Umbilical cord (tissue), 2 donors: ENCODE data around the gene MACROD2. TPM values are rescaled to one million over a fixed set of nuclear protein-coding genes. Genes with fewer than 3 reads are reported as not detected.
"Not testable (repeated sequence)": the region's sequence is repeated elsewhere in the genome, so short reads cannot be mapped to it uniquely, and the experiment has no call there.

Experiments used
- DNase-seq: peaks from one replicate; pipeline ENCODE4 v3.0.0-alpha.2; 2015; ENCODE audit warnings: low spot score
- total RNA-seq: library from RNA; depleted of rRNA; stranded (reverse); fragments of >200 nt; gene quantifications from one replicate; pipeline ENCODE4 v1.2.3, GENCODE V29; 2014; ENCODE audit warnings: low replicate concordance; ENCODE audit not compliant: insufficient read depth

The MACROD2 gene
- total RNA-seq, 1 donor from 2014 or later = 69.6 TPM

DNA sequence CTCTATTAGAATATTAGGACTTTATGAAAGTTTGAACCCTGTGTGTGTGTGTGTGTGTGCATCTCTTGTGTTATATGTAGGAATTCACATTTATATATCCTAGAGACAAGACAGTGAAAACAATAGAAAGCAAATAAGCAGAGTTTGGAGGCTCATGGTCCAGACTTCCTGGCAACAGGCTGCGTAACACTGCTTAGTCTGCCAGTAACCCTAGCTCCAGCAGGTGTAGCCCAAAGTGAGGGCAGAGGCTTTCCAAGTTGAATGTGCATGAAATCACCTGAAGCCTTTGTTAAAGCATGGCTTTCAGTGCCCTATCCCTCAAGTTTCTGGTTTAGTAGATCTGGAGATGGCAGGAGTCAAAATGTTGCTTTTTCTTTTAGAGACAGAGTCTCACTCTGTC lies 2008.0 kb downstream of the MACROD2 start:
- no peak for DNase-seq

- DNase-seq = no peak
Observed at GRCh38 chr20:16004108-16004854, 2009.0 kb downstream of the MACROD2 start.

DNA sequence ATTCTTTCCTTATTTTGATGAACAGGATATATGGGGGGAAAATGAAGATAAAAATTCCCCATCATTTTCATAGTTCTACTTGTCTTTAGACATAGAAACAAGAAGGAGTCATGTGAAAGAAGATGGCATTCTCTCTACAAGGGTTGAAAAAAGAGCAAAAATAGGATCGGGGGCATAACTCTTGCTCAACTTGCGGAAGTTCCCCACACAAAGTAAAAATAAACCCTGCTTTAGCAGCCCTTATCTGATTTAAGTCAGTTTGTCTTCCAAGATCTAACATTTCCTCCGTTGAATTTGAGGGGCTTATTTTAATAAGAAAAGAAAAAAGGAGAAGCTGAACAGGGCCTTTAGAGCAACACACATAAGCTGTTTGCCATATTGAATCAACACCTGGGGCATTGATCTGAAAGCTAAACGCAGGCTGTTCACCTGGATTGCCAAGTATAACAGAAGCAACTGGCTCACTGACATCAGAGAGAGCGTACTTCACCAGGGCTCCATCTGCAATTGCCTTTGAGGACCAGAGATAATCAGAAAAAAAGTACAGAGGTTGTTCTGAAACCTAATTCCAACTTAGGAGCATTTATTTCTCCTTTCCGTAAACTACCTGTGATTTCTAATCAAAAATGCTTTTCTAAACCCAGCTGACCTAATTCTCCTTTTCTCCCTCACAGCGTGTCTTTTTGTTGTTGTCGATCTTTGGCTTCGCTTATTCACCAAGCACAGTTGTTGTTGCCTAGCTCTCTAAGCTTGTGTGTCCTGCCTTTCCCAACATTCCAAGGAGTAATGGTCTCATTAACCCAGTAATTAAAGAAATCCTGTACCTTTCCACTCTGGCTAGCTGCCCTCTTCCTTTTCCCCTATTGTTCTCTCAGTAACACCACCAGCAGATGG lies 2010.0 kb downstream of the MACROD2 start:
- no peak for DNase-seq

GRCh38 chr20:16005915-16006493 lies 2010.7 kb downstream of the MACROD2 start:
- DNase-seq = no peak

- DNase-seq = no peak
Observed at GRCh38 chr20:16007164-16007563, 2011.8 kb downstream of the MACROD2 start.

DNA sequence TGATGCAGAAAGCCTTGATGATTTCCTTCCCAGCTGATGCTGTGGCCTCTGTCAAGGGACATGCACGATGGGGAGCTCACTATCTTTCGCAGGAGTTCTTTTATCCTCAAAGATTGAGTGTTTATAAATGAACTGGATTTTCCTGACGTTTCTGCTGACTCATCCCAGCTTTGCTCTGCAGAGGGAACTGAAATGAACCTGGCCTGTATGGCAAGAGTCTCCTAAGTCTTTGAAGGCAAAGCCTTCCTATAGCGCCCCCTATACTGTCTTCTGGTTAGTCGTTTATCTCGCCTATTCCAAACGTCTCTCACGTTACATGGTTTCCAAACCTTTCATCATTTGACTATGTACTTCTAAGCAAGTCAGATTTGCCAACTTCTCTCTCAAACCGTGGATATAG lies 2012.6 kb downstream of the MACROD2 start:
- peak; percentile 19 for DNase-seq

DNA sequence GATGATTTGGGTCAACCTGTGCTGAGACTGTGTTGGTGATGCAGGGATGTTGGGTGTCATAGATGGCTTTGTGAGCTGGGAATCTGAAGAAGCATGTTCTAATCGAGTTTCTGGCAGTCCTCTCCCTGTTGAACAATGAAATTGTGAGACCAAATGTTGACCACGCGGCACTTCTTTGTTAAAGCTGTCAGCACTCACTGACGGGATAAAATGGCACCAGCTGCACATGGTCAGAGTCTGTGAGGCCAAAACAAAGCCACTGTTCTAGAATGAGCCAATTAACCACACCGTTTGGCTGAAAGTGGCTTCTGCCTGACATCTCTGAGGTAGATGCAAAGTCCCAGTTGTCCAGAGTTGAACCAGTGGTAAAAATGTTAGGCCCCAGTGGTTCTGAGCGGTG lies 2015.7 kb downstream of the MACROD2 start:
- no peak for DNase-seq

- no peak for DNase-seq
Observed at GRCh38 chr20:16011519-16011918, 2016.2 kb downstream of the MACROD2 start.

DNA sequence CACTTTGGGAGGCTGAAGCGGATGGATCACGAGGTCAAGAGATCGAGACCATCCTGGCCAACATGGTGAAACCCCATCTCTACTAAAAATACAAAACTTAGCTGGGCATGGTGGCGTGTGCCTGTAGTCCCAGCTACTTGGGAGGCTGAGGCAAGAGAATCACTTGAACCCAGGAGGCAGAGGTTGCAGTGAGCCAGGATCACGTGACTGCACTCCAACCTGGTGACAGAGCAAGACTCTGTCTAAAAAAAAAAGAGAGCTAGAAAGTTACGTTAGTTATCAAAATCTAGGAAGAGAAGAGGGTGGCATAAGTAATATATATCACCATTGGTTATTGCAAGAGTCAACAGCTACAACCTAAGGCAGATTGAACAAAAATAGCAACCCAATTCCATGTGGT lies 2017.6 kb downstream of the MACROD2 start:
- not testable (repeated sequence) for DNase-seq

DNA sequence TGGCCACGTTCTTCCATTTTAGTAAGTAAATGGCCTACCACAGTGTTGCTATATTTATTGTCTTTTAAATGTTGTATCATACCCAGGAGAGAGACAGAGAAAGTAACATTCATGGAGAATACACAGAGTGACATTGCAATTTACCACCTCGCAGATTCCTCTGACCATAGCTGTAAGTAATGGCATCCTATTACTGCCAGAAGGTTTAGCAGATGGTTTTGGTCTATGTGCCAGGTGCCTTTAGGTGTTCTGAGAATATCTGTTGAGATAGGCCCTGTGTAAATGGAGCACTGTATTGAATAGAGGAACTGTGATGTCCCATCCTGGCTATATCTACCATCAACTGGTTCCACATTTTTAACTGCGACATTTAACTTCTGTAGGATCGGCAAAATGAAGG lies 2018.3 kb downstream of the MACROD2 start:
- no peak for DNase-seq

- no peak for DNase-seq
Observed at GRCh38 chr20:16014436-16014835, 2019.1 kb downstream of the MACROD2 start.

GRCh38 chr20:16017656-16018055 lies 2022.3 kb downstream of the MACROD2 start:
- DNase-seq = no peak

GRCh38 chr20:16018881-16019280 lies 2023.6 kb downstream of the MACROD2 start:
- no peak for DNase-seq

- no peak for DNase-seq
Observed at GRCh38 chr20:16020971-16021370, 2025.7 kb downstream of the MACROD2 start.

- DNase-seq = no peak
Observed at GRCh38 chr20:16025084-16025483, 2029.8 kb downstream of the MACROD2 start.

DNA sequence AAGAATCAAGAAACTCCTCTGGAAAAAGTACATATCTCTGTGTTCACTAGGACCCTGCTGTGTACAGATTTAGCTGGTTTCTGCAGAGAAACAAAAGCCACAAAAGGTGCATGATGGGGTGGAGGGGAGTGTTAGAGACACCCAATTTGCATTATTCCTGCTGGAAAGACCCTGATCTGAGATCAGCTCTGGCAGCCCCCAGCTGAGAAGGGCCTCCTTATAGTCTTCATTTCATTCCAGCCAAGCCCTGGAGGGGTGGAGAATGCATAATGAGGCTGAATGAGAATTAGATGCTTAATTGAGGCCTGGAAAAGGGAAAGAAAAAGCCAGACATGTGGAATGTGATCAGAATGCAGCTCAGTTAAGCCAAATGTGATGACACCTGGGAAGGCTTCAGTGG lies 2032.4 kb downstream of the MACROD2 start:
- no peak for DNase-seq

DNA sequence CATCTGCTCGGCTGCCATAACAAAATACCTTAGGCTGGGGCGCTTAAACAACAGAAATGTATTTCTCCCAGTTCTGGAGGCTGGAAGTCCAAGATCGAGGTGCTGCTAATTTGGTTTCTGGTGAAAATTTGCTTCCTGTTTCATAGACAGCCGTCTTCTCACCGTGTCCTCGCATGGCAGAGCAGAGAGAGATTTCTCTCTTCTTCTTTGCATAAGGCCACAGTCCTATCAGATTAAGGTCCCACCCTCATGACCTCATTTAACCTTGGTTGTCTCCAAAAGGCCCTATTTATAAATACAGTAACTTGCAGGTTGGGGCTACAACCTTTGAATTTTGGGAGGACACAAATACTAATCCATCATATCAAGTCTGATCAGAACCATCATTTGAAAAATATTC lies 2033.6 kb downstream of the MACROD2 start:
- DNase-seq = no peak

GRCh38 chr20:16030253-16030652 lies 2034.9 kb downstream of the MACROD2 start:
- no peak for DNase-seq

DNA sequence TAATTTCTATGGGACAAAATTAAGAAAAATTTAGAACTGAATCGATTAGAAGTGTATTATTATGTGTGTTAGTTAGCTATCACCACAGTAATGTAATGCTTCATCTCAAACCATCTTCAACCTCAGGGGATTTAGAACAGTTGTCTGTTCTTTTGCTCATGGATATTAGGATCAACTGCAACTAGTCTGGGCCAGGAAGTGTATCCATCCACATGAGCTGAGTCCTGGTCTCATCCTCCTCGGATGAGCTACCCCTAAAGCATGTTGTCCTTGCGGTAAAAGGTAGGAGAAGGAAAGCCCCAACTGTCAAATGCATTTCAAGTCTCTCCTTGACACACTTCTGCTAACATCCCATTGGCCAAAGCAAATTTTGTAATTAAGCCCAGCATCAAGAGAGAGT lies 2040.3 kb downstream of the MACROD2 start:
- DNase-seq = no peak

- DNase-seq = no peak
Observed at GRCh38 chr20:16036331-16036730, 2041.0 kb downstream of the MACROD2 start.

GRCh38 chr20:16040742-16041141 lies 2045.4 kb downstream of the MACROD2 start:
- DNase-seq = no peak

- no peak for DNase-seq
Observed at GRCh38 chr20:16042731-16043130, 2047.4 kb downstream of the MACROD2 start.

DNA sequence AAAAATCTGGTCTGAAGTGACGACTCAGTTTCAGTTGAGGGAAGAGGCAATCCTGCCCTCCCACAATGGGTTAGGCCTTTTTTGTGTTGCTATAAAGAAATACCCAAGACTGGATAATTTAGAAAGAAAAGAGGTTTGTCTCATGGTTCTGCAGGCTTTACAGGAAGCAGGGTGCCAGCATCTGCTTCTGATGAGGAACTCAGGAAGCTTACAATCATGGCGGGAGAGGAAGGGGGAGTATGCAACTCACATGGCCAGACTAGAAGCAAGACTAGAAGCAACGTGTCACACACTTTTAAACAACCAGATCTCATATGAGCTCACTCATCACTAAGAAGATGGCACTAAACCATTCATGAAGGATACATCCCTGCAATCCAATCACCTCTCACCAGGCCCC lies 2048.6 kb downstream of the MACROD2 start:
- no peak for DNase-seq
